Activated CD8-positive, alpha-beta memory T cell treated with anti-CD3 and anti-CD28 coated beads for 1 hour (primary cell): Measurements from ENCODE around the gene SLC35F4.

ENCODE experiments used
- DNase-seq, 2 donors: peaks; one replicate each; pipeline ENCODE4 v3.0.0-alpha.2; 2020; ENCODE audit warnings: low read depth in 1 of 2; ENCODE audit errors: extremely low read depth in 1 of 2

Gene SLC35F4

GRCh38 chr14:57848786-57849185 is 17.1 kb downstream of the SLC35F4 start:
- DNase-seq: no peak

GRCh38 chr14:57848353-57848752 is 17.5 kb downstream of the SLC35F4 start:
- no peak for DNase-seq

GRCh38 chr14:57847706-57848105 is 18.2 kb downstream of the SLC35F4 start:
- no peak for DNase-seq

- DNase-seq: no peak
Observed at GRCh38 chr14:57847096-57847495, 18.8 kb downstream of the SLC35F4 start.

GRCh38 chr14:57846596-57846995 is 19.3 kb downstream of the SLC35F4 start:
- DNase-seq: no peak

GRCh38 chr14:57845802-57846531 is 19.9 kb downstream of the SLC35F4 start:
- no peak for DNase-seq

GRCh38 chr14:57845316-57845715 is 20.6 kb downstream of the SLC35F4 start:
- no peak for DNase-seq

- DNase-seq: no peak
Observed at GRCh38 chr14:57837267-57837666, 28.6 kb downstream of the SLC35F4 start.

- no peak for DNase-seq
Observed at GRCh38 chr14:57835766-57836165, 30.1 kb downstream of the SLC35F4 start.

GRCh38 chr14:57834961-57835360 is 30.9 kb downstream of the SLC35F4 start:
- DNase-seq: no peak

GRCh38 chr14:57834001-57834598 is 31.8 kb downstream of the SLC35F4 start:
- no peak for DNase-seq

GRCh38 chr14:57833323-57833722 is 32.6 kb downstream of the SLC35F4 start:
- no peak for DNase-seq

GRCh38 chr14:57831981-57832380 is 33.9 kb downstream of the SLC35F4 start:
- no peak for DNase-seq

- no peak for DNase-seq
Observed at GRCh38 chr14:57828713-57829112, 37.2 kb downstream of the SLC35F4 start.

- no peak for DNase-seq
Observed at GRCh38 chr14:57823015-57823660, 42.8 kb downstream of the SLC35F4 start.

- DNase-seq: no peak
Observed at GRCh38 chr14:57822081-57822480, 43.8 kb downstream of the SLC35F4 start.

GRCh38 chr14:57820581-57820980 is 45.3 kb downstream of the SLC35F4 start:
- DNase-seq: no peak

GRCh38 chr14:57818511-57818910 is 47.4 kb downstream of the SLC35F4 start:
- no peak for DNase-seq

GRCh38 chr14:57816568-57817284 is 49.2 kb downstream of the SLC35F4 start:
- DNase-seq: no peak

- no peak for DNase-seq
Observed at GRCh38 chr14:57814726-57815125, 51.2 kb downstream of the SLC35F4 start.

- no peak for DNase-seq
Observed at GRCh38 chr14:57812741-57813140, 53.2 kb downstream of the SLC35F4 start.
